Stomach (tissue), 4 donors: ENCODE results near the gene DPYD.
"Not testable (repeated sequence)": the region's sequence is repeated elsewhere in the genome, so short reads cannot be mapped to it uniquely, and the experiment has no call there.

ENCODE experiments used
- CTCF ChIP-seq, 7 experiments: fragments of 450-650 bp in 4 of 7; fragments of 200-600 bp in 3 of 7; sonication (generic) in 3 of 7; IDR thresholded peaks; one replicate each; pipeline ENCODE4 v1.5.1; 2016 to 2019; ENCODE audit warnings: antibody characterized with exemption in 7 of 7, control low read depth in 2 of 7, mild to moderate bottlenecking in 1 of 7
- POLR2A ChIP-seq, 4 donors: fragments of 450-650 bp; IDR thresholded peaks; one replicate each; pipeline ENCODE4 v1.6.1; 2016; ENCODE audit warnings: antibody characterized with exemption in 4 of 4, control low read depth in 2 of 4, mild to moderate bottlenecking in 1 of 4, moderate library complexity in 1 of 4

GRCh38 chr1:97231354-97231753 is 689.5 kb downstream of the DPYD start:
- TF ChIP-seq POLR2A, CTCF (IDR thresholded peaks at IDR 0.05): not testable (repeated sequence)
